GM10266 (cell line): ENCODE data around the gene GABRG3.

Experiments
- DNase-seq: peaks from one replicate; pipeline ENCODE4 v3.0.0; 2012; ENCODE audit errors: extremely low spot score
- TF ChIP-seq, protein P1 (sequence below): IDR thresholded peaks from 2 replicates; pipeline ENCODE4 v1.5.1; 2012; ENCODE audit warnings: mild to moderate bottlenecking, low read depth; ENCODE audit not compliant: control insufficient read depth, insufficient read depth; ENCODE audit errors: missing control alignments

GABRG3 gene

DNA sequence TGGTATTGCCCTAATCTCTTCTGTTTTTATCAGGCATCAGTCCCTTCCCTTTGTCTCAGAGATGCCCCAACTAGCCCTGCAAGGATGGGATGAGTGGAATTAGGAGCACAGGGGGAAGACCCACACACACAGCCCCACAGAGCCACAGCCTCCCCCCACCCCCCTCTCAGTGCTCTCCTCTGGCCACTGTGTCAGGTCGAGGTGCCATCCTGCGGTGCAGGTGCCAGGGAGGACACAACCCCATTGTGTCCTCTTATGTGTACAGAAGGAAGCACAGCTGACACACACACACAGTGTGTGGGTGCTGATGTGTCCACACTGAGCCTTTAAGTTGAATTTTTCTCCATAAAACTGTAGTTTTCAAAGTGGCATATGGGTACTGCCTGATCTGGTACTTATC is 593.7 kb downstream of the GABRG3 start:
- TF ChIP-seq, protein P1, sequence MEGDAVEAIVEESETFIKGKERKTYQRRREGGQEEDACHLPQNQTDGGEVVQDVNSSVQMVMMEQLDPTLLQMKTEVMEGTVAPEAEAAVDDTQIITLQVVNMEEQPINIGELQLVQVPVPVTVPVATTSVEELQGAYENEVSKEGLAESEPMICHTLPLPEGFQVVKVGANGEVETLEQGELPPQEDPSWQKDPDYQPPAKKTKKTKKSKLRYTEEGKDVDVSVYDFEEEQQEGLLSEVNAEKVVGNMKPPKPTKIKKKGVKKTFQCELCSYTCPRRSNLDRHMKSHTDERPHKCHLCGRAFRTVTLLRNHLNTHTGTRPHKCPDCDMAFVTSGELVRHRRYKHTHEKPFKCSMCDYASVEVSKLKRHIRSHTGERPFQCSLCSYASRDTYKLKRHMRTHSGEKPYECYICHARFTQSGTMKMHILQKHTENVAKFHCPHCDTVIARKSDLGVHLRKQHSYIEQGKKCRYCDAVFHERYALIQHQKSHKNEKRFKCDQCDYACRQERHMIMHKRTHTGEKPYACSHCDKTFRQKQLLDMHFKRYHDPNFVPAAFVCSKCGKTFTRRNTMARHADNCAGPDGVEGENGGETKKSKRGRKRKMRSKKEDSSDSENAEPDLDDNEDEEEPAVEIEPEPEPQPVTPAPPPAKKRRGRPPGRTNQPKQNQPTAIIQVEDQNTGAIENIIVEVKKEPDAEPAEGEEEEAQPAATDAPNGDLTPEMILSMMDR = no peak
- no peak for DNase-seq

DNA sequence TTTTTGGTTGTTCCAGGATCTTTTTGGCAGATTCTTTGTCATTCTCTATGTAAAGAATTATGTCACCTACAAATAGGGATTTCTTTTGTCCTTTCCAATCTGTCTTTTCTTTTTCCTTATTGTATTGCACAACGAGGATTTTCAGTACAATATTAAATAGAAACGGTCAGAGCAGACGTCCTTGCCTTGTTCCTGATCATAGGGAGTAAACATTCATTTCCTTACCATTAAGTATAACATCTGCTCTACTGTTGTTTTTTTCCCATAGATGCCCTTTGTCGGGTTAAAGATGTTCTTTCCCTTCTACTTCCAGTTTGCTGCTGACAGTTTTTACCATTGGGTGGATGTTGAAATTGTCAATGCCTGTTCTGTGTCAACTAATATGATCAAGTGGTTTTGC is 599.8 kb downstream of the GABRG3 start:
- TF ChIP-seq, protein P1 = no peak
- no peak for DNase-seq

DNA sequence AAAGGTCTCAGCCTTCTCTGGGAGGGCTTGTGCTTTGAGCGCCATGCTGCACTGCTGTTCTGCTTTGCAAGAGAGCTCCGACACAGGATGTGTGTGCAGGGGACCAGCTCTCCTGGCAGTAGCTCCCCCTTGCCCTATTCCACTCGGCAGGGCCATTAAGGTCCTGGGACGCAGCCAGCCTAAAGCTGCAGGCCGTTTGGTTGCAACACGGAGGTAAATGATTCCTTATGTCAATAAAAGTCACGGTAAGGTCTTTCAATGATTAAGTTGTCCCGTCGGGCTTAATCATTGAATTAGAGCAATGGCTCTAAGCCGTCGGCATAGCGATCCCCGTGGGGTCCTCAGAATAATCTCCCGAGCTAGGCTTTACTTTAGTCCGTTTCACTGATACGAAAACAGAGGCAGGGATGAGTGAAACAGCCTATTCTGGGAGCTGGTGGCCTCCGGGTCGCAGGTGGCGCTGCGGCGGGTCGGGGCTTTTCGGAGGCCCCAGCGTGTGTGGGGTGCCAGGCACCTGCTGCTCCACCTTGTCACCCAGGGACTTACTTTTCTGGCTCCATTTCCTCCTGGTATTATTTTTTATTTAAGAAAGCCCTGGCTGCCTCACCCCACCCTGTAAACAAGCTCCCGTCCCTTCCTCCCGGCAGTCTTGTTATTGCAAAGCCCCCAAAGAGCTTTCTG is 603.0 kb downstream of the GABRG3 start:
- TF ChIP-seq, protein P1 = no peak
- DNase-seq = no peak

DNA sequence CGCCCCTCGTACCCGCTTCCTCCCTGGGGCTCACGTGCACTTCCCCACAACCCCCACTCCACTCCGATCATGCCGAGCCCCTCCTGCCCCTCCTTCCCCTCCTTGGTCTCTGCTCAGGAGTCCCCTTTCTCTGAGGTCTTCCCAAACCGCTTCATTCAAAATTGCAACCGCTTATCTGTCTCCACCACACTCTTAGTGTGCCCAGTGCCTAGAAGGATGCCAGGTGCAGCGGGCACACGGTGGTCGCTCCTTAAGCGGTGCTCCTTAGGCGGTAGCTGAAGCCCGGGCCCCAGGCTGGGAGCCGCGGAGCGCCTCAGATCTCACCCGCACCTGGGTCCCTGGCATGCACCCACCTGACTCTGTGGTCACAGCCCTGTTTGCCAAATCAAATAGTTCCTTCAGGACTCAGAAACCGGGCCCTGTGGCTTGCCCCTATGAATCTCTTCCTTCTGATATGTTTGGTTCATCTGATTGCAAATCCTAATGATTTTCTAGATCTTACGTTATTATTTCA is 603.6 kb downstream of the GABRG3 start:
- TF ChIP-seq, protein P1 = no peak
- DNase-seq = no peak

DNA sequence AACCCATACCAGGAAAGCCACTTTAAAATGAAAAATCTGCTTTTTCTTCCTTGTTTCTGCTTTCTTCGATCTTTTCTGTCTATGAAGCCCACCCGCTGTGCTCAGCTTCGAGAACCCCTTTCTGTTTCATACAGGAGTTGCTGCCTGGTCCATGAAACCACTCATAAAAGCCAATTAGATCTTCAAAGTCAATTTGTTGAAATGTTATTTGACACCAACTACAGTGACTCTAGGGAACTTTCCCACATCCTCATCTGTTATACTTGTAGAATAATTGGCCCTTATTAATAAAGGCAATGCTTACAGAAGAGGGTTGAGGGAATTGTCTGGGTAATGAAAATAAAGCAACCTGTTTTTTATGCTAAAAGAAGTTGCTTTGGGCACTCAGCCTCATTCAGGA is 604.5 kb downstream of the GABRG3 start:
- TF ChIP-seq, protein P1 = no peak
- DNase-seq = no peak

DNA sequence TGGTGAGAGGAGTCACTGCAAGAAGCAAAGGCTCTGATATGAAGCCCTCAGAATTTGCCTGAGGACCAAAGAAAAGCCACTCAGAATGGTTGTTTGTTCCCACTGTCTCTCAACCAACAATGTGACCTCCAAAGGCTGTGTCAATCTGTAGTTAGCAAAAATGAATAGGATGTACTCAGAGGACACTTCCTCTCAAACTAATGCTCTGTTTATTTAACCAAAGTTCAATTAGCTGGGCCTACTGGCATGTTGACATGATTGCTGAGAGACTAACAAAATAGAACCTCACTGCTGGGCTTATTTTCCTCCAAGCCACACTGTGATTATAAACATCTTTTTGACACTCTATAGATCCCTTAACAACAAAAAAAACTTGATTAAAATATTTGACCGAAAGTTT is 605.6 kb downstream of the GABRG3 start:
- DNase-seq = no peak
- TF ChIP-seq, protein P1 = no peak

DNA sequence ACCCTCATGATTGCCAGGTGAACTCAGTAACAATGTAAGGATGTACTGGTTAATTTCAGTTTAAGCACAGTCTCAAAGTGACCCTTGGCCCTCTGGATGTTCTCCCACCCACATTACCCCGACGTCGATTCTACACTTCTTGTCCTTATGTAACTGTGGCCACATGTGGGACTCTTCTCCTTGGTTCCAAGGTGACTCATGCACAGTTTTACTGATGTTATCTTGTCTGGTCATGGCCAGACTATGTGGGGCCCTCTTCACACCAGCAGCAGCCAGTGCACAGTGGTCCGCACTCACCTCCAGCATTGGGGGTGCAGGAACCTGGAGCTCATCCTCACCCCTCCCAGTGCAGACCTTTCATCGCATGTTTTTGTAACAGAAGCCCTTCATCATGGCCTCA is 608.8 kb downstream of the GABRG3 start:
- TF ChIP-seq, protein P1 = no peak
- no peak for DNase-seq
